Spleen (tissue), 11 donors: ENCODE data around the gene AGO4. TPM values are rescaled to one million over a fixed set of nuclear protein-coding genes. Genes with fewer than 3 reads are reported as not detected.

Experiments
- DNase-seq: peaks from one replicate; pipeline ENCODE4 v3.0.0-alpha.2; 2020
- H3K27ac ChIP-seq, 8 donors: fragments of 200-600 bp; sonication (generic) in 7 of 8; 1 replicate in 4 of 8; 2 replicates in 4 of 8; pipeline versions ENCODE4 v1.5.0 to v1.8.0; 2016 to 2021; ENCODE audit warnings: inconsistent platforms in 4 of 8, mild to moderate bottlenecking in 4 of 8, moderate library complexity in 1 of 8
- H3K27me3 ChIP-seq, 7 donors: fragments of 200-600 bp; sonication (generic) in 6 of 7; replicated peaks in 1 of 7; 1 replicate in 4 of 7; 2 replicates in 3 of 7; pipeline versions ENCODE4 v1.5.0 to v1.8.0; 2016 to 2021; ENCODE audit warnings: inconsistent platforms in 3 of 7, mild to moderate bottlenecking in 1 of 7
- H3K36me3 ChIP-seq, 6 donors: fragments of 200-600 bp; sonication (generic) in 5 of 6; 1 replicate in 4 of 6; 2 replicates in 2 of 6; pipeline versions ENCODE4 v1.5.0 to v1.8.0; 2016 to 2021; ENCODE audit warnings: inconsistent platforms in 2 of 6
- H3K4me1 ChIP-seq, 6 donors: fragments of 200-600 bp; sonication (generic) in 5 of 6; 1 replicate in 3 of 6; 2 replicates in 3 of 6; pipeline versions ENCODE4 v1.5.0 to v1.8.0; 2016 to 2021; ENCODE audit warnings: inconsistent platforms in 3 of 6
- H3K4me3 ChIP-seq, 8 donors: fragments of 200-600 bp; sonication (generic) in 7 of 8; 1 replicate in 4 of 8; 2 replicates in 4 of 8; pipeline versions ENCODE4 v1.5.0 to v1.8.0; 2016 to 2021; ENCODE audit warnings: inconsistent platforms in 4 of 8, mild to moderate bottlenecking in 4 of 8, moderate library complexity in 2 of 8
- H3K9me3 ChIP-seq, 8 donors: fragments of 200-600 bp; sonication (generic) in 7 of 8; 1 replicate in 4 of 8; 2 replicates in 4 of 8; pipeline versions ENCODE4 v1.5.0 to v1.8.0; 2016 to 2021; ENCODE audit warnings: inconsistent platforms in 4 of 8
- CTCF ChIP-seq, 11 experiments: fragments of 200-600 bp in 7 of 11; fragments of 450-650 bp in 4 of 11; sonication (generic) in 4 of 11; IDR thresholded peaks in 8 of 11; conservative IDR thresholded peaks in 3 of 11; 1 replicate in 7 of 11; 2 replicates in 4 of 11; pipeline versions ENCODE4 v1.4.0 to v1.8.0; 2016 to 2021; ENCODE audit warnings: antibody characterized with exemption in 11 of 11, inconsistent platforms in 4 of 11, mild to moderate bottlenecking in 1 of 11
- POLR2A ChIP-seq, 3 donors: fragments of 450-650 bp; IDR thresholded peaks; one replicate each; pipeline ENCODE4 v1.5.1; 2017; ENCODE audit warnings: antibody characterized with exemption in 3 of 3, mild to moderate bottlenecking in 1 of 3
- POLR2AphosphoS5 ChIP-seq, 3 donors: sonication (generic); formaldehyde crosslinking; IDR thresholded peaks; one replicate each; pipeline ENCODE4 v1.5.1; 2017; ENCODE audit warnings: antibody characterized with exemption in 3 of 3
- WGBS, 5 donors: extraction: QIAGEN DNeasy Blood & Tissue Kit in 3 of 5; methylation state at CpG; one replicate each; pipeline versions ENCODE4 v1.1.5 to v1.1.7; 2013 to 2018; 5-methylcytosine and 5-hydroxymethylcytosine counted together
- intact Hi-C: fragments of 100-400 bp; cut with DNase I; formaldehyde crosslinking; loops from one replicate; pipeline ENCODE4 v1.15.0; 2023; ENCODE audit warnings: low total_unique reads
- polyA plus RNA-seq, 3 donors: library from polyadenylated mRNA; stranded (reverse); fragments of 200-250 nt; gene quantifications; one replicate each; pipeline ENCODE4 v1.2.1, GENCODE V29; 2013
- total RNA-seq, 7 donors: library from RNA; depleted of rRNA in 3 of 7; stranded (reverse); fragments of >200 nt in 3 of 7; fragmentation: NEBNext Ultra II Directional in 4 of 7; extraction: Animal tissue kit (Norgen Biotek cat#: 25700) in 4 of 7; gene quantifications; one replicate each; pipeline versions ENCODE4 v1.1.0 to v1.2.1, GENCODE V29; 2016 to 2021
- donor health status: healthy with polysubstance abuse.
- donor health status: DM: no; HTN: no; CAD: no; lungs with moderate emphysema.
- donor health status: DM: no; HTN: no; CAD: no.
- donor health status: Bipolar disorder and iron deficiency.
- donor health status: healthy.
- donor health status: DM: no; HTN: no; CAD: no.
- donor health status: DM: yes; HTN: yes; CAD: no.

The AGO4 gene
- total and polyA plus RNA-seq, 10 donors: 6.4 to 73.3 (median 31.7) TPM

GRCh38 chr1:35836734-35837133 lies 28.9 kb downstream of the AGO4 start:
- H3K9me3 ChIP-seq: peaks cover 0 to 12% (median 0%) of the 10 kb centered on the region in 8 donors
- DNase-seq: no peak
- no peaks in the 10 kb centered on the region for H3K27me3 ChIP-seq
- no peaks in the 10 kb centered on the region for H3K4me1 ChIP-seq
- TF ChIP-seq POLR2A (IDR thresholded peaks at IDR 0.05): no peak
- no peak for TF ChIP-seq CTCF (IDR thresholded peaks at IDR 0.05 in 8 of 11, conservative IDR thresholded peaks at IDR 0.05 in 3 of 11)
- no peak for TF ChIP-seq POLR2AphosphoS5 (IDR thresholded peaks at IDR 0.05)
- H3K36me3 ChIP-seq: peaks cover 2 to 100% (median 84%) of the 10 kb centered on the region in 6 donors
- H3K4me3 ChIP-seq: no peak overlapping the region
- H3K27ac ChIP-seq: no peak overlapping the region
- intact Hi-C loops: no loop called here
- 95 to 98% (median 97%) methylated on average over 1 of the region's 1 CpG for WGBS, 5 donors

- peaks cover 0 to 12% (median 0%) of the 10 kb centered on the region in 8 donors for H3K9me3 ChIP-seq
- WGBS, 5 donors: 87 to 93% (median 92%) methylated on average over 8 of the region's 8 CpGs
- TF ChIP-seq POLR2A (IDR thresholded peaks at IDR 0.05) (no peak), CTCF (IDR thresholded peaks at IDR 0.05 in 8 of 11, conservative IDR thresholded peaks at IDR 0.05 in 3 of 11) (no peak)
- DNase-seq: no peak
- H3K27ac ChIP-seq: peak overlapping the region in 1 of 8 donors; percentile 23
- no peaks in the 10 kb centered on the region for H3K27me3 ChIP-seq
- H3K4me1 ChIP-seq: no peaks in the 10 kb centered on the region
- H3K36me3 ChIP-seq: peaks cover 2 to 100% (median 83%) of the 10 kb centered on the region in 6 donors
- intact Hi-C loops: no loop called here
- no peak overlapping the region for H3K4me3 ChIP-seq
Measured at GRCh38 chr1:35838693-35839245, 31.0 kb downstream of the AGO4 start.

- no peaks in the 10 kb centered on the region for H3K27me3 ChIP-seq
- no peak overlapping the region for H3K4me3 ChIP-seq
- H3K36me3 ChIP-seq: peaks cover 2 to 91% (median 59%) of the 10 kb centered on the region in 6 donors
- TF ChIP-seq POLR2A (IDR thresholded peaks at IDR 0.05) (no peak), CTCF (IDR thresholded peaks at IDR 0.05 in 8 of 11, conservative IDR thresholded peaks at IDR 0.05 in 3 of 11) (no peak), POLR2AphosphoS5 (IDR thresholded peaks at IDR 0.05) (no peak)
- intact Hi-C loops: no loop called here
- H3K4me1 ChIP-seq: peaks cover 0 to 13% (median 2%) of the 10 kb centered on the region in 6 donors
- no peaks in the 10 kb centered on the region for H3K9me3 ChIP-seq
- DNase-seq: no peak
- H3K27ac ChIP-seq: no peak overlapping the region
- 87 to 97% (median 95%) methylated on average over 1 of the region's 1 CpG for whole genome bisulfite sequencing, 5 donors
Measured at GRCh38 chr1:35844826-35845225, 37.0 kb downstream of the AGO4 start.

- peaks cover 0 to 13% (median 2%) of the 10 kb centered on the region in 6 donors for H3K4me1 ChIP-seq
Measured at GRCh38 chr1:35845766-35846165, 38.0 kb downstream of the AGO4 start.

More at GRCh38 chr1:35845766-35846165, 38.0 kb downstream of the AGO4 start:
- no peaks in the 10 kb centered on the region for H3K9me3 ChIP-seq
- H3K36me3 ChIP-seq: peaks cover 2 to 91% (median 60%) of the 10 kb centered on the region in 6 donors
- WGBS, 5 donors: 81 to 97% (median 89%) methylated on average over 1 of the region's 1 CpG
- H3K27ac ChIP-seq: no peak overlapping the region
- intact Hi-C loops: no loop called here
- TF ChIP-seq POLR2AphosphoS5 (IDR thresholded peaks at IDR 0.05) (no peak), CTCF (IDR thresholded peaks at IDR 0.05 in 8 of 11, conservative IDR thresholded peaks at IDR 0.05 in 3 of 11) (no peak), POLR2A (IDR thresholded peaks at IDR 0.05) (no peak)
- no peak for DNase-seq
- H3K4me3 ChIP-seq: no peak overlapping the region
- no peaks in the 10 kb centered on the region for H3K27me3 ChIP-seq
